ENCODE measurements around the gene THSD7B.

The THSD7B gene

GRCh38 chr2:137380610-137381009 lies 615.3 kb downstream of the THSD7B start:
- H3K27ac ChIP-seq = no peak overlapping the region
- H3K36me3 ChIP-seq (ENCODE audit: insufficient read depth, low read length) = no peaks in the 10 kb centered on the region
- no peak for DNase-seq (ENCODE audit: low read depth, low spot score)
- H3K4me3 ChIP-seq = no peak overlapping the region
- H3K9ac ChIP-seq (ENCODE audit: insufficient read length) = no peak overlapping the region
- TF ChIP-seq FOXP2 (optimal IDR thresholded peaks at IDR 0.05; ENCODE audit: control extremely low read depth, extremely low read length, insufficient read depth) (no peak), POLR2AphosphoS5 (IDR thresholded peaks at IDR 0.05; ENCODE audit: borderline replicate concordance, low read depth, low read length) (no peak), EZH2 (IDR thresholded peaks at IDR 0.05) (no peak)
- H3K9me3 ChIP-seq (ENCODE audit: low read depth, low read length) = no peaks in the 10 kb centered on the region

- Histone ChIP-seq H3K9ac (ENCODE audit: insufficient read length) (no peak overlapping the region), H3K27ac (no peak overlapping the region), H3K4me3 (no peak overlapping the region), H3K36me3 (ENCODE audit: insufficient read depth, low read length) (no peaks in the 10 kb centered on the region), H3K9me3 (ENCODE audit: low read depth, low read length) (no peaks in the 10 kb centered on the region)
- no peak for TF ChIP-seq FOXP2 (optimal IDR thresholded peaks at IDR 0.05; ENCODE audit: control extremely low read depth, extremely low read length, insufficient read depth)
- TF ChIP-seq EZH2 (IDR thresholded peaks at IDR 0.05) = no peak
- TF ChIP-seq POLR2AphosphoS5 (IDR thresholded peaks at IDR 0.05; ENCODE audit: borderline replicate concordance, low read depth, low read length) = no peak
- DNase-seq (ENCODE audit: low read depth, low spot score) = no peak
Observed at GRCh38 chr2:137381731-137382130, 616.4 kb downstream of the THSD7B start.

DNA sequence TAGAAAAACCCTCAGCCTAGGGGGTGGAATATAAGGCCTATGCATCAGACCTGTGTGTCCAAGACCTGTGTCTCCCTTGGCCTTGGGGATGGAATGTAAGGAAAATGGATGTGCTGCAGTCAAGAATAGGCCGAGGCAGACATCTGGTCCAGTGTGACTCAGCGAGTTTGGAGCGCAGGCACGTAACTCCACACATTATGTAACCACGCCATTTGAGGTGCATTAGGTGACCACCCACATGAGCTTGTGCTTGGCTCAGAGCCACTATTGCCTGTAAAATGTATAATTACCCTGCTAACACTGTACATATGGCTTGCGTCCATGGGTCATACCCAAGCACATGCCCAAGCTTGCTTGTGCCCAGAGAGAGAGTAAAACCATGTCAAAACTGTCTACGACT lies 618.0 kb downstream of the THSD7B start:
- no peak for DNase-seq (ENCODE audit: low read depth, low spot score)
- Histone ChIP-seq H3K9me3 (ENCODE audit: low read depth, low read length) (no peaks in the 10 kb centered on the region), H3K27ac (no peak overlapping the region), H3K4me3 (no peak overlapping the region), H3K36me3 (ENCODE audit: insufficient read depth, low read length) (no peaks in the 10 kb centered on the region), H3K9ac (ENCODE audit: insufficient read length) (no peak overlapping the region)
- TF ChIP-seq FOXP2 (optimal IDR thresholded peaks at IDR 0.05; ENCODE audit: control extremely low read depth, extremely low read length, insufficient read depth) (no peak), POLR2AphosphoS5 (IDR thresholded peaks at IDR 0.05; ENCODE audit: borderline replicate concordance, low read depth, low read length) (no peak), EZH2 (IDR thresholded peaks at IDR 0.05) (no peak)

DNA sequence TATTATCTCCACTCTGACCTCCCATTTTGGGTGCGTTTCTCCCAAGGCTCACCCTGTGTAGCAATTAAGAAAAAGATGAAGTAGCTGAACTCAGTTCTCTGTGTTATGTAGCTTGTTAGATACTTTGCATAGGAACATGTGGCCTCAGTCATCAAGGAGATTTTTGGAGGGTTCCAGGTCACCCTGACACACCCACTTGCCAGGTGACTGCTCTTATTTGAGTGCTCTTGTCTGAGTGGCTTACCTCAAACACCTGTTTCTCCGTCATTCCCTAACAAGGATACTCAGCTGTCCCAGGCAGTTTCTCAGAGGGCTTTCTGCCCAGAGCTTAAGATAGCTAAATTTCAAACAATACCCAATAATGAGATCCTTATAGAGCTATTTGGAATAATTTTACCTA lies 621.7 kb downstream of the THSD7B start:
- no peak overlapping the region for H3K4me3 ChIP-seq
- no peaks in the 10 kb centered on the region for H3K9me3 ChIP-seq (ENCODE audit: low read depth, low read length)
- no peaks in the 10 kb centered on the region for H3K36me3 ChIP-seq (ENCODE audit: insufficient read depth, low read length)
- no peak overlapping the region for H3K27ac ChIP-seq
- no peak overlapping the region for H3K9ac ChIP-seq (ENCODE audit: insufficient read length)
- no peak for DNase-seq (ENCODE audit: low read depth, low spot score)
- TF ChIP-seq FOXP2 (optimal IDR thresholded peaks at IDR 0.05; ENCODE audit: control extremely low read depth, extremely low read length, insufficient read depth) (no peak), EZH2 (IDR thresholded peaks at IDR 0.05) (no peak), POLR2AphosphoS5 (IDR thresholded peaks at IDR 0.05; ENCODE audit: borderline replicate concordance, low read depth, low read length) (no peak)

- Histone ChIP-seq H3K9me3 (ENCODE audit: low read depth, low read length) (no peaks in the 10 kb centered on the region), H3K9ac (ENCODE audit: insufficient read length) (no peak overlapping the region), H3K27ac (no peak overlapping the region), H3K4me3 (no peak overlapping the region), H3K36me3 (ENCODE audit: insufficient read depth, low read length) (no peaks in the 10 kb centered on the region)
- no peak for TF ChIP-seq EZH2 (IDR thresholded peaks at IDR 0.05)
- no peak for TF ChIP-seq FOXP2 (optimal IDR thresholded peaks at IDR 0.05; ENCODE audit: control extremely low read depth, extremely low read length, insufficient read depth)
- TF ChIP-seq POLR2AphosphoS5 (IDR thresholded peaks at IDR 0.05; ENCODE audit: borderline replicate concordance, low read depth, low read length) = no peak
- DNase-seq (ENCODE audit: low read depth, low spot score) = no peak
Observed at GRCh38 chr2:137405496-137405895, 640.2 kb downstream of the THSD7B start.

- TF ChIP-seq POLR2AphosphoS5 (IDR thresholded peaks at IDR 0.05; ENCODE audit: borderline replicate concordance, low read depth, low read length) (no peak), FOXP2 (optimal IDR thresholded peaks at IDR 0.05; ENCODE audit: control extremely low read depth, extremely low read length, insufficient read depth) (no peak), EZH2 (IDR thresholded peaks at IDR 0.05) (no peak)
- no peaks in the 10 kb centered on the region for H3K9me3 ChIP-seq (ENCODE audit: low read depth, low read length)
- H3K9ac ChIP-seq (ENCODE audit: insufficient read length) = no peak overlapping the region
- H3K27ac ChIP-seq = no peak overlapping the region
- no peak for DNase-seq (ENCODE audit: low read depth, low spot score)
- H3K4me3 ChIP-seq = no peak overlapping the region
- H3K36me3 ChIP-seq (ENCODE audit: insufficient read depth, low read length) = no peaks in the 10 kb centered on the region
Observed at GRCh38 chr2:137411585-137411984, 646.2 kb downstream of the THSD7B start.

GRCh38 chr2:137420744-137421143 lies 655.4 kb downstream of the THSD7B start:
- TF ChIP-seq EZH2 (IDR thresholded peaks at IDR 0.05) = no peak
- TF ChIP-seq FOXP2 (optimal IDR thresholded peaks at IDR 0.05; ENCODE audit: control extremely low read depth, extremely low read length, insufficient read depth) = no peak
- TF ChIP-seq POLR2AphosphoS5 (IDR thresholded peaks at IDR 0.05; ENCODE audit: borderline replicate concordance, low read depth, low read length) = no peak
- no peak overlapping the region for H3K4me3 ChIP-seq
- no peak overlapping the region for H3K27ac ChIP-seq
- H3K9me3 ChIP-seq (ENCODE audit: low read depth, low read length) = no peaks in the 10 kb centered on the region
- no peak overlapping the region for H3K9ac ChIP-seq (ENCODE audit: insufficient read length)
- H3K36me3 ChIP-seq (ENCODE audit: insufficient read depth, low read length) = no peaks in the 10 kb centered on the region
- no peak for DNase-seq (ENCODE audit: low read depth, low spot score)

DNA sequence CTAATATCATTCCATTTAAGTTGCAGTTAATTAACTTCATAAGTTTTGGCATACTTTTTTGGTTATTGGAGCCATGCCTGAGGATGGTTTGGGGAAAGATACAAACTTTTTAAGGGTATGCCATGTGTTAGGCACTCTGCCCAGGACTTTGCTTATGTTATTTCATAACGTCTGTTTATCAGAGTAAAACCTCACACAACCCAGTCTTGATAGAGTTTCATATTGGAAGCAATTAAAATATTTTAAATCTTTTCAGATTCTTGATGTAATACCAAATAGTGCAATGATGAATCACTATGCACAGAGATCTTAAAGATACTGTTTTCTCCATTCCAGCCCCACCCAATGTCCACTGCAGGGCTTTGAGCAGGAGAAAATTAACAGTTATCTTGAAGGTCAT lies 669.8 kb downstream of the THSD7B start:
- H3K9ac ChIP-seq (ENCODE audit: insufficient read length) = no peak overlapping the region
- DNase-seq (ENCODE audit: low read depth, low spot score) = no peak
- H3K9me3 ChIP-seq (ENCODE audit: low read depth, low read length) = no peaks in the 10 kb centered on the region
- no peaks in the 10 kb centered on the region for H3K36me3 ChIP-seq (ENCODE audit: insufficient read depth, low read length)
- no peak for TF ChIP-seq POLR2AphosphoS5 (IDR thresholded peaks at IDR 0.05; ENCODE audit: borderline replicate concordance, low read depth, low read length)
- no peak for TF ChIP-seq FOXP2 (optimal IDR thresholded peaks at IDR 0.05; ENCODE audit: control extremely low read depth, extremely low read length, insufficient read depth)
- TF ChIP-seq EZH2 (IDR thresholded peaks at IDR 0.05) = no peak
- H3K27ac ChIP-seq = no peak overlapping the region
- no peak overlapping the region for H3K4me3 ChIP-seq

GRCh38 chr2:137437386-137437785 lies 672.0 kb downstream of the THSD7B start:
- H3K9ac ChIP-seq (ENCODE audit: insufficient read length) = no peak overlapping the region
- H3K27ac ChIP-seq = no peak overlapping the region
- no peak for TF ChIP-seq POLR2AphosphoS5 (IDR thresholded peaks at IDR 0.05; ENCODE audit: borderline replicate concordance, low read depth, low read length)
- TF ChIP-seq FOXP2 (optimal IDR thresholded peaks at IDR 0.05; ENCODE audit: control extremely low read depth, extremely low read length, insufficient read depth) = no peak
- no peak for TF ChIP-seq EZH2 (IDR thresholded peaks at IDR 0.05)
- DNase-seq (ENCODE audit: low read depth, low spot score) = no peak
- H3K36me3 ChIP-seq (ENCODE audit: insufficient read depth, low read length) = no peaks in the 10 kb centered on the region
- no peak overlapping the region for H3K4me3 ChIP-seq
- no peaks in the 10 kb centered on the region for H3K9me3 ChIP-seq (ENCODE audit: low read depth, low read length)
